GM12891 (cell line): ENCODE results near the gene SLC2A13.

ENCODE experiments used
- POLR2A ChIP-seq: IDR thresholded peaks from 2 replicates; pipeline ENCODE4 v1.6.1; 2011; ENCODE audit warnings: low read depth, low read length, control low read depth
- POLR2AphosphoS5 ChIP-seq: IDR thresholded peaks from 2 replicates; pipeline ENCODE4 v1.6.1; 2011; ENCODE audit warnings: low read depth, low read length, control low read depth
- TAF1 ChIP-seq: IDR thresholded peaks from 2 replicates; pipeline ENCODE4 v1.6.1; 2011; ENCODE audit warnings: low read depth, low read length, control low read depth

DNA sequence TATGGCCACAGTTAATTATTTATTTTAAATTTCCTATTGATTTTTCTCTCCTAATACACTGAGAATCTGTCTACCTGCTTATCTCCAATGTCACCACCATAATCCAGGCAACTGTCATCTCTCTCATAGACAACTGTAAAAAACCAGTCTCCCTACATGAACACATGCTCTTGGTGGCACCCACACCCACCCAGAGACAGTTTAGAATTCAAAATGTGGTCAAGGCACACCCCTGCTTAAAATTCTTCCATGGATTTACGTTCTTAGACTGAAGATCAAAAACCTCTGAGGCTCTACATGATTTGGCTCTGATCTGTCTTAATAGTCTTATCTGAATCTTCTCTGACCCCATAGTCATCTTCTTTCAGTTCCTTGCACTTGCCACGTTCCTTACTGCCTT, 245.2 kb downstream of the SLC2A13 start:
- TF ChIP-seq POLR2A (no peak), TAF1 (no peak), POLR2AphosphoS5 (no peak)
